Measurements from ENCODE around the gene VARS2. TPM values are rescaled to one million over a fixed set of nuclear protein-coding genes. Genes with fewer than 3 reads are reported as not detected.

Gene VARS2
- total RNA-seq, 2 donors from 2014 or later: 39.4 to 52.5 TPM

GRCh38 chr6:30886897-30887255 is 27.2 kb upstream of the VARS2 start:
- no peaks in the 10 kb centered on the region for H3K27me3 Mint-ChIP-seq (ENCODE audit: insufficient read depth)
- H3K36me3 ChIP-seq (ENCODE audit: control insufficient read depth, insufficient read depth, low read length): peaks cover 25% of the 10 kb centered on the region
- no peak for TF ChIP-seq CTCF (conservative IDR thresholded peaks at IDR 0.05)
- peaks cover 26% of the 10 kb centered on the region for H3K36me3 Mint-ChIP-seq (ENCODE audit: low read depth)
- H3K9me3 ChIP-seq (ENCODE audit: control insufficient read depth, low read length): no peaks in the 10 kb centered on the region
- no peak overlapping the region for H3K9ac ChIP-seq (ENCODE audit: extremely low read depth, low read length, poor library complexity, severe bottlenecking)
- H3K27ac Mint-ChIP-seq: peak overlapping the region; percentile 81
- no peak overlapping the region for H3K4me3 ChIP-seq (ENCODE audit: low read length)
- H3K4me3 Mint-ChIP-seq: peak overlapping the region; percentile 79
- no peaks in the 10 kb centered on the region for H3K9me3 Mint-ChIP-seq
- no peaks in the 10 kb centered on the region for H3K27me3 ChIP-seq (ENCODE audit: control insufficient read depth, insufficient read depth, low read length, poor library complexity, severe bottlenecking)
- peaks cover 13% of the 10 kb centered on the region for H3K4me1 ChIP-seq (ENCODE audit: control insufficient read depth, insufficient read depth, low read length)
- no peak for DNase-seq
- H3K27ac ChIP-seq (ENCODE audit: low read depth, low read length): peak overlapping the region; percentile 97
- H3K4me1 Mint-ChIP-seq: peaks cover 42% of the 10 kb centered on the region

GRCh38 chr6:30887901-30888815 is 25.9 kb upstream of the VARS2 start:
- no peaks in the 10 kb centered on the region for H3K9me3 Mint-ChIP-seq
- H3K27ac ChIP-seq (ENCODE audit: low read depth, low read length): no peak overlapping the region

GRCh38 chr6:30888816-30889495 is 25.1 kb upstream of the VARS2 start:
- peaks cover 32% of the 10 kb centered on the region for H3K36me3 Mint-ChIP-seq (ENCODE audit: low read depth)

More at GRCh38 chr6:30887901-30888815, 25.9 kb upstream of the VARS2 start:
- Histone ChIP-seq H3K4me1 (ENCODE audit: control insufficient read depth, insufficient read depth, low read length) (peaks cover 13% of the 10 kb centered on the region), H3K9me3 (ENCODE audit: control insufficient read depth, low read length) (no peaks in the 10 kb centered on the region), H3K9ac (ENCODE audit: extremely low read depth, low read length, poor library complexity, severe bottlenecking) (no peak overlapping the region), H3K27me3 (ENCODE audit: control insufficient read depth, insufficient read depth, low read length, poor library complexity, severe bottlenecking) (no peaks in the 10 kb centered on the region), H3K36me3 (ENCODE audit: control insufficient read depth, insufficient read depth, low read length) (peaks cover 35% of the 10 kb centered on the region), H3K4me3 (ENCODE audit: low read length) (no peak overlapping the region)
- peaks cover 34% of the 10 kb centered on the region for H3K4me1 Mint-ChIP-seq
- no peak overlapping the region for H3K4me3 Mint-ChIP-seq
- peaks cover 32% of the 10 kb centered on the region for H3K36me3 Mint-ChIP-seq (ENCODE audit: low read depth)
- no peak overlapping the region for H3K27ac Mint-ChIP-seq
- WGBS, 2 experiments (ENCODE audit: insufficient coverage in 1 of 2, insufficient read length in 1 of 2): 80 to 90% methylated on average over 1 to 6 of the region's 6 CpGs
- no peak for DNase-seq
- no peak for TF ChIP-seq CTCF (conservative IDR thresholded peaks at IDR 0.05)
- no peaks in the 10 kb centered on the region for H3K27me3 Mint-ChIP-seq (ENCODE audit: insufficient read depth)

More at GRCh38 chr6:30888816-30889495, 25.1 kb upstream of the VARS2 start:
- no peaks in the 10 kb centered on the region for H3K27me3 Mint-ChIP-seq (ENCODE audit: insufficient read depth)
- DNase-seq: no peak
- peaks cover 28% of the 10 kb centered on the region for H3K4me1 Mint-ChIP-seq
- Histone ChIP-seq H3K27me3 (ENCODE audit: control insufficient read depth, insufficient read depth, low read length, poor library complexity, severe bottlenecking) (no peaks in the 10 kb centered on the region), H3K4me3 (ENCODE audit: low read length) (no peak overlapping the region), H3K36me3 (ENCODE audit: control insufficient read depth, insufficient read depth, low read length) (peaks cover 36% of the 10 kb centered on the region), H3K9me3 (ENCODE audit: control insufficient read depth, low read length) (no peaks in the 10 kb centered on the region), H3K4me1 (ENCODE audit: control insufficient read depth, insufficient read depth, low read length) (peaks cover 13% of the 10 kb centered on the region), H3K9ac (ENCODE audit: extremely low read depth, low read length, poor library complexity, severe bottlenecking) (no peak overlapping the region), H3K27ac (ENCODE audit: low read depth, low read length) (no peak overlapping the region)
- H3K9me3 Mint-ChIP-seq: no peaks in the 10 kb centered on the region
- H3K4me3 Mint-ChIP-seq: no peak overlapping the region
- WGBS, 2 experiments (ENCODE audit: insufficient coverage in 1 of 2, insufficient read length in 1 of 2): 91 to 100% methylated on average over 7 to 18 of the region's 18 CpGs
- no peak for TF ChIP-seq CTCF (conservative IDR thresholded peaks at IDR 0.05)
- no peak overlapping the region for H3K27ac Mint-ChIP-seq

Data from endodermal cell (in vitro differentiated cells).